Upper lobe of left lung (tissue), 4 donors: Measurements from ENCODE around the gene DISC1.

Experiments
- CTCF ChIP-seq, 6 experiments: fragments of 450-650 bp in 4 of 6; fragments of 200-600 bp in 2 of 6; sonication (generic) in 2 of 6; IDR thresholded peaks; one replicate each; pipeline ENCODE4 v1.5.1; 2016 to 2019; ENCODE audit warnings: antibody characterized with exemption in 6 of 6
- EP300 ChIP-seq, 4 donors: sonication (generic); formaldehyde crosslinking; IDR thresholded peaks; one replicate each; pipeline ENCODE4 v1.5.1; 2017; ENCODE audit warnings: antibody characterized with exemption in 4 of 4, control low read depth in 2 of 4
- POLR2A ChIP-seq, 4 donors: fragments of 450-650 bp; IDR thresholded peaks; one replicate each; pipeline ENCODE4 v1.5.1; 2016 to 2017; ENCODE audit warnings: antibody characterized with exemption in 4 of 4, mild to moderate bottlenecking in 2 of 4
- POLR2AphosphoS5 ChIP-seq, 2 donors: sonication (generic); formaldehyde crosslinking; IDR thresholded peaks; one replicate each; pipeline ENCODE4 v1.5.1; 2017; ENCODE audit warnings: antibody characterized with exemption in 2 of 2

GRCh38 chr1:231724041-231724440, 97.5 kb downstream of the DISC1 start:
- TF ChIP-seq CTCF (IDR thresholded peaks at IDR 0.05) = no peak
- no peak for TF ChIP-seq POLR2A (IDR thresholded peaks at IDR 0.05)
- no peak for TF ChIP-seq POLR2AphosphoS5 (IDR thresholded peaks at IDR 0.05)
- TF ChIP-seq EP300 (IDR thresholded peaks at IDR 0.05) = no peak
